ENCODE results near the gene HRH1. TPM values are rescaled to one million over a fixed set of nuclear protein-coding genes. Genes with fewer than 3 reads are reported as not detected.

The HRH1 gene
- total RNA-seq, 1 donor from 2014 or later, result not detected

DNA sequence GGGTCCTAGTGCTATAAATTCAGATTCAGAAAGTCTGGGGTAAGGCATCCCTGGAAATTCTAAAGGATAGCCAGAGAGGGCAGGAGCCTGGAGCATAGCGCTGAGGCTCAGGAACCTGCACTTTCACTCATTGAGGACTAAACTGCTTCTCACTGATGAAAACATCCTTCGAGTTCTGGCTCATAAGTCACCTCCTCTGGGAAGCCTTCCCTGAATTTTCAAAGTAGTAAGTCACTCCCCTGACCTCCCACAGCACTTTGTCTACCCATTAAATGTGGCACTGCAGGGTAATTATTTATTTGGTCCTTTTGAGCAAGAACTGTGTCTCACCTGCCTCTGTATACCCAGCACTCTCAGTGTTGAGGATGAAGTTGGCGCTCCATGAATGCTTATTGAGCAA is 30.9 kb downstream of the HRH1 start:
- TF ChIP-seq, protein P1, sequence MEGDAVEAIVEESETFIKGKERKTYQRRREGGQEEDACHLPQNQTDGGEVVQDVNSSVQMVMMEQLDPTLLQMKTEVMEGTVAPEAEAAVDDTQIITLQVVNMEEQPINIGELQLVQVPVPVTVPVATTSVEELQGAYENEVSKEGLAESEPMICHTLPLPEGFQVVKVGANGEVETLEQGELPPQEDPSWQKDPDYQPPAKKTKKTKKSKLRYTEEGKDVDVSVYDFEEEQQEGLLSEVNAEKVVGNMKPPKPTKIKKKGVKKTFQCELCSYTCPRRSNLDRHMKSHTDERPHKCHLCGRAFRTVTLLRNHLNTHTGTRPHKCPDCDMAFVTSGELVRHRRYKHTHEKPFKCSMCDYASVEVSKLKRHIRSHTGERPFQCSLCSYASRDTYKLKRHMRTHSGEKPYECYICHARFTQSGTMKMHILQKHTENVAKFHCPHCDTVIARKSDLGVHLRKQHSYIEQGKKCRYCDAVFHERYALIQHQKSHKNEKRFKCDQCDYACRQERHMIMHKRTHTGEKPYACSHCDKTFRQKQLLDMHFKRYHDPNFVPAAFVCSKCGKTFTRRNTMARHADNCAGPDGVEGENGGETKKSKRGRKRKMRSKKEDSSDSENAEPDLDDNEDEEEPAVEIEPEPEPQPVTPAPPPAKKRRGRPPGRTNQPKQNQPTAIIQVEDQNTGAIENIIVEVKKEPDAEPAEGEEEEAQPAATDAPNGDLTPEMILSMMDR (IDR thresholded peaks at IDR 0.05; ENCODE audit: partially characterized antibody, unreplicated experiment), result no peak
- peaks cover 1% of the 10 kb centered on the region for H3K9me3 Mint-ChIP-seq (ENCODE audit: unreplicated experiment)
- H3K27ac Mint-ChIP-seq (ENCODE audit: unreplicated experiment), result no peak overlapping the region
- peaks cover 4% of the 10 kb centered on the region for H3K27me3 Mint-ChIP-seq (ENCODE audit: unreplicated experiment)
- H3K4me3 Mint-ChIP-seq (ENCODE audit: unreplicated experiment), result no peak overlapping the region
- H3K4me1 Mint-ChIP-seq (ENCODE audit: low read depth, unreplicated experiment), result no peaks in the 10 kb centered on the region
- DNase-seq, result no peak
- no peaks in the 10 kb centered on the region for H3K36me3 Mint-ChIP-seq (ENCODE audit: unreplicated experiment)

DNA sequence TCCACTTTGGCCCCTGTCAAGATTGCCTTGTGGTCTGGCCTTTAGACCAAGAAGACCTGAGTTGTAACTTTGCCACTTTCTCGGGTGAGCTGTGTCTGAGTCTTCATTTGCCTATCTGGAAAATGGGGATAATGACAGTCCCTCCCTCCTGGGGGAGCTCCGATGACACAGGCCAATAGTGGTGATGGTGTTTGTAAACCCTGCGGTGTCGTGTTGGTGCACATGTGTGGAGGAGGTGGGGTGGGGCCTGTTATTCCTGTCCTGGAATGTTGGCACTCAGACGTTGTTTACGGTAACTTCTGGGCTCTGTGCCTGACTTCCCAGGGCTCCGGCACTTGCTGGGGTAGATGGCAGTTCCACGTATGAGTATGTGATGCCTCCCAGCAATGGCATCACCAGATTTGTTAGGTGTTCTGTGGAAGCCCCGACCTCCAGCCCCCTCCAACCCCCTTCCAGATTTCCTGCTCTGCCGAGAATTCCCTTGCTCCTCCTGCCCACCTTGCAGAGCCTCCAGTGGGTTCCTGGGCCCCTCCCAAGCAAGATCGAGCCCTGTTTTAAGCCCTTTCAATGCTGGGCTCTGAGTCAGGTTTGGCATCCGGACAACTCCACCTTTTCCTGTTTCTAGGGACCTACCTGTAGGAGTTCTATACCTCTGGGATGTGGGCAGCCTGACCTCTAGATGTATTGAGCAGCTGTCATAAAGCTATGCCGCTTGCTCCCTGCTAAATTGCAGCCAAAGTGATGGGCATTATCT is 31.4 kb downstream of the HRH1 start:
- TF ChIP-seq, protein P1 (IDR thresholded peaks at IDR 0.05; ENCODE audit: partially characterized antibody, unreplicated experiment), result no peak
- Mint-ChIP-seq H3K27ac (ENCODE audit: unreplicated experiment) (no peak overlapping the region), H3K36me3 (ENCODE audit: unreplicated experiment) (no peaks in the 10 kb centered on the region), H3K4me1 (ENCODE audit: low read depth, unreplicated experiment) (no peaks in the 10 kb centered on the region), H3K9me3 (ENCODE audit: unreplicated experiment) (peaks cover 1% of the 10 kb centered on the region), H3K27me3 (ENCODE audit: unreplicated experiment) (peaks cover 4% of the 10 kb centered on the region), H3K4me3 (ENCODE audit: unreplicated experiment) (no peak overlapping the region)
- DNase-seq, result no peak

DNA sequence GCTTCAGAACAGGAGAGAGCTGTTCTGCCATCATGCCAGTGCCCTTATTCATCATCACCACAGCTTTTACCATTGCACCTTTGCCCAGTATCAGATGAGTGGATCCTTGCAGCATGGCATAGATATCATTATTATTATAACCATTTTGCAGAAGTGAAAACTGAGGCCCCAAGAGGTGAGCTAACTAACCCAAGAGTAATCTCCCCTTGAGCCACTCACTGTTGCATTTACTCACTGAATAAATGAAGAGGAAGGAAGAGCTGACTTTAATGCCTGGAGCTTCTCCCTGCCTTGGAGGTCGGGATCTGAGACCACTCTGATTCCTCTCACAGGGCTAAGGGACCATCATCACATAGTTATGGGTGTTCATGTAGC is 32.0 kb downstream of the HRH1 start:
- Mint-ChIP-seq H3K36me3 (ENCODE audit: unreplicated experiment) (no peaks in the 10 kb centered on the region), H3K4me3 (ENCODE audit: unreplicated experiment) (no peak overlapping the region), H3K9me3 (ENCODE audit: unreplicated experiment) (peaks cover 1% of the 10 kb centered on the region), H3K27ac (ENCODE audit: unreplicated experiment) (no peak overlapping the region), H3K27me3 (ENCODE audit: unreplicated experiment) (peaks cover 4% of the 10 kb centered on the region), H3K4me1 (ENCODE audit: low read depth, unreplicated experiment) (no peaks in the 10 kb centered on the region)
- TF ChIP-seq, protein P1 (IDR thresholded peaks at IDR 0.05; ENCODE audit: partially characterized antibody, unreplicated experiment), result no peak
- no peak for DNase-seq

DNA sequence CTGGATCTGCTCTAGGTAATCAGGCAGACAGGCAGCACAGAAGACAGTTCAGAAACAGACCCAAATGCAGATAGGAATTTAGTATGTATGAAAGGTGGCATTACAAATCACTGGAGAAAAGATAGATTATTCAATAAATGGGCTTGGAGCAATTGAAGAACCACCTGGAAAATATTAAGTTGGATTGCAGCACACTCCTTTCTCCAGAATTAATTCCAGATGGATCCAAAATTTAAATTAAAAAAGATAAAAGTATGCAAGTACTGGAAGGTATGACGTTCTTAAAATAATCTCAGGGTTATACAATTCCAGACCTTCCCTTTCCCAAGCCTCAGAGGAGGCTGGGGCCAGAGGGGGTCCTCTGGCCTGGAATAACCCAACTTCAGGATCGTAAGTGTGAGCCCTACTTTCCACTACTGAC is 32.5 kb downstream of the HRH1 start:
- no peak for DNase-seq
- Mint-ChIP-seq H3K27ac (ENCODE audit: unreplicated experiment) (no peak overlapping the region), H3K4me1 (ENCODE audit: low read depth, unreplicated experiment) (no peaks in the 10 kb centered on the region), H3K4me3 (ENCODE audit: unreplicated experiment) (no peak overlapping the region), H3K27me3 (ENCODE audit: unreplicated experiment) (peaks cover 4% of the 10 kb centered on the region), H3K36me3 (ENCODE audit: unreplicated experiment) (no peaks in the 10 kb centered on the region), H3K9me3 (ENCODE audit: unreplicated experiment) (peaks cover 1% of the 10 kb centered on the region)
- TF ChIP-seq, protein P1 (IDR thresholded peaks at IDR 0.05; ENCODE audit: partially characterized antibody, unreplicated experiment), result no peak

DNA sequence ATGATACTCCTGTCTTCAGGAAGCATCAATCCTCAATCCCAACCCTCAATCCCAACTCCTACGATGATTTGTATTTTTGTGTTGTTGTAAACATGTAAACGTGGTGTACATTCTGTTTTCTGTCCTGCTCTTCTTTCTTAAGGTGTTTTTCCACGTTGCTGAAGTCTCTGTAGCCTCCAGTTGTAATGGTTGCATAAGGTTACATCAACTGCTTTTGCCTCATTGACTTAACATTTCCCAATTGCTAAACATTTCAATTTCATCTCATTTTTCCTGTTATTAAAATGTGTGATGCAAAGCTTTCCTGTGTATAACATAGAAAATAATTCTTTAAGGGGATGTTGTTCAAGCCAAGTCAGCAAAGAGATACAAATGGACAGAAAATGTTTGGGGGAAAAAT is 33.4 kb downstream of the HRH1 start:
- H3K4me3 Mint-ChIP-seq (ENCODE audit: unreplicated experiment), result no peak overlapping the region
- no peaks in the 10 kb centered on the region for H3K36me3 Mint-ChIP-seq (ENCODE audit: unreplicated experiment)
- TF ChIP-seq, protein P1 (IDR thresholded peaks at IDR 0.05; ENCODE audit: partially characterized antibody, unreplicated experiment), result no peak
- H3K27me3 Mint-ChIP-seq (ENCODE audit: unreplicated experiment), result peaks cover 4% of the 10 kb centered on the region
- peaks cover 1% of the 10 kb centered on the region for H3K9me3 Mint-ChIP-seq (ENCODE audit: unreplicated experiment)
- no peak overlapping the region for H3K27ac Mint-ChIP-seq (ENCODE audit: unreplicated experiment)
- no peaks in the 10 kb centered on the region for H3K4me1 Mint-ChIP-seq (ENCODE audit: low read depth, unreplicated experiment)
- DNase-seq, result no peak

Data from glutamatergic neuron (in vitro differentiated cells).